ENCODE results near the gene SMU1. TPM values are rescaled to one million over a fixed set of nuclear protein-coding genes. Genes with fewer than 3 reads are reported as not detected.

The SMU1 gene
- 23.5 and 25.7 TPM in 2 replicates for total RNA-seq (2014; rRNA removed)
- 12.5 TPM for polyA plus RNA-seq (2012)

DNA sequence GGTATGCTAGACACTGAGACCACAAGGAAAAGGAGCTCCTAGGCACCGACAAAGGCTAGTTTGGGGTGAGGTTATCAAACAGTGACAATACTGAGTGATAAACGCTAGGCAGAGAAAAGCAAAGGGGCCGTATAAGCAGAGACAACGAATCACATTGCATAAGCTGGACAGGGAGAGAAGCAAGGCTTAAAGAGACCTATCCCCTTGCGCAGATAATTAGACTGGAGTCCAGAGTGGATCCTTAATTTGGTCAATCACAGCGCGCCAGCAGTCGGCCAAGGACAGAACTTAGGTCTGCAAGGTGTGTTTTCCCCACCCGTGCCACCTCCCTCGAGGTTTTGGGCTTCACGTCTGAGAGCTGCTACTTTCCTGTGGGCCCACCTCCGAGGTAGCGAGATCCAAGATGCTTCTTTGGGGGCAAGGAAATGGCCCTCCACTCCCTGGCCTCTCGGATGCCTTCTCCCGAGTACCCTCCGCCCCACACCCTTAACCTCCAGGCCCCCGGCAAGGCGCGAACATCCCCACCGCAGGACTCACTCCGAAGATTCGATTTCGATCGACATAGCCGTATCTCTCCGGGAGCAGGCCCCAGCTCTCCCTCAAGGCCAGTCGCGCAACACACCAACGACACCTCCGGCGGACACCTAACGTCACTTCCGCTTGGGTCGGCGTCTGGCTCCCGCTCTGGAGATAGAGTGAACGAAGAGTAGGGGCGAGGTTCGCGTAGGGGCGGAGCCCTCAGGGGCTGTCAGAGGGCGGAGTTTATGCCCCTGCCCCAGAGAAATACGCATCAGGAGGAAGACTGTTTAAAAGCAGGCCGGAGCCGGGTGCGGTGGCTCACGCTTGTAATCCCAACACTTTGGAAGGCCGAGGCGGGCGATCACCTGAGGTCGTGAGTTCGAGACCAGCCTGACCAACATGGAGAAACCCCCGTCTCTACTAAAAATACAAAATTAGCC is at the start of gene SMU1:
TSS of gene SMU1 (minus strand) at position 629 of the 959 bp plus-strand sequence. CDS start at position 563, 66 bp downstream.
- peak; percentile 96 for DNase-seq (ENCODE audit: low read depth)

DNA sequence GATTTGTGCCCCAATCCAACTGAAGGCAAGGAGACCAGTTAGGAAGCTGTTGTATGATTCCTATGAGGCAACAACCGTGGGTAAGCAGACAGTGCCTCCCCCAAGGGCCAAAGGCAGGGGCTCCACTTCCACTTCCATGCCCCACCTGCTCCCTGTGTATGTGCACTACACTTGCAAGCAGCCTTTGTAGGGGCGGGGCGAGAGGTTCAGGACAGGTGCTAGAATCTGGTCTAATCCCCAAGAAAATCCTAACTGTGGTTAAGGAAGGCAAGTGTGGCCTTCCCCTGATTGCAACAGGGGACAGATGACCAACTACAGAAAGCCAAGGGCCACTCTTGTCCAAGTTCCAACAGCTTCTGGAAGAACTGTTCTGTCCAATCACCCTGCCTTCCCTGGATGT is 49.0 kb upstream of the SMU1 start:
- DNase-seq (ENCODE audit: low read depth): no peak

- DNase-seq (ENCODE audit: low read depth): no peak
Measured at GRCh38 chr9:33124751-33125381, 48.4 kb upstream of the SMU1 start.

- DNase-seq (ENCODE audit: low read depth): no peak
Measured at GRCh38 chr9:33124046-33124445, 47.6 kb upstream of the SMU1 start.

GRCh38 chr9:33123407-33124031 is 47.0 kb upstream of the SMU1 start:
- DNase-seq (ENCODE audit: low read depth): no peak

DNA sequence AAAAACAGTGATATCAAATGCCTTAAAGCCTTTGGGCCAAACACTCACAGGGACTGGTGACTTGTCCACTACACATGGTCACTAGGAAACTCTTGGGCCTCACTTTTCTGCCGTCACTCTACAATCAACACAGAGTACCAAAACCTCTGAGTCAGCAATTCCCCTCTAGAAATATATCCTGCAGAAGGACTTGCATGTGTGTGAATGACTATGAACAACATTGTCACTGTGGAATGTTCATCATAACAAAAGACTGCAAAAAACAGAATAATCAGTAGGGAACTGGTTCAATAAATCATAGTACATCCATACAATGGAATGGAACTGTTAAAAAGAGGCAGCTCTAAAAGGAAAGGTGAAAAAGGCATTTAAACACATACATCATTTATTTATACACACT is 44.1 kb upstream of the SMU1 start:
- DNase-seq (ENCODE audit: low read depth): no peak

- DNase-seq (ENCODE audit: low read depth): no peak
Measured at GRCh38 chr9:33117796-33118195, 41.3 kb upstream of the SMU1 start.

GRCh38 chr9:33117306-33117705 is 40.8 kb upstream of the SMU1 start:
- DNase-seq (ENCODE audit: low read depth): peak; percentile 80

DNA sequence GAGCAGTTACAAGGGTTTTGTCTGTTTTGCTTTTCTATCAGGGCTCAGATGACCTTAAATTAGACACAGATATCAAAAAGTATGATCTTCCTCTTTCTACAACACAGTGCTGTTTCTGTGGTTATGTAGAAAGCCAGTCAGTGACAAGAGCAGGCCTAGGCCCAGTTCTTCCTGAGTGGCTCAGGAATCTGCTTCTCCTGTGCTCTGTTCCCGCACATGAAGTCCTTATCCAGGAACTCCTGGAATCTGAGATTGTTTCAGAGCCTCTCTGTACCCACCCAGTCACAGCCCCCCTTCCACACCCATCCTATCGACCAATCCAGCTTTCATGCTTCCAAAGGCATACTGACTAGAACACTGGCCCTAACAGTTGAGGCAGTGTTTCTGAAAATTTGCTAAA is 40.4 kb upstream of the SMU1 start:
- no peak for DNase-seq (ENCODE audit: low read depth)

GRCh38 chr9:33114746-33115145 is 38.3 kb upstream of the SMU1 start:
- no peak for DNase-seq (ENCODE audit: low read depth)

DNA sequence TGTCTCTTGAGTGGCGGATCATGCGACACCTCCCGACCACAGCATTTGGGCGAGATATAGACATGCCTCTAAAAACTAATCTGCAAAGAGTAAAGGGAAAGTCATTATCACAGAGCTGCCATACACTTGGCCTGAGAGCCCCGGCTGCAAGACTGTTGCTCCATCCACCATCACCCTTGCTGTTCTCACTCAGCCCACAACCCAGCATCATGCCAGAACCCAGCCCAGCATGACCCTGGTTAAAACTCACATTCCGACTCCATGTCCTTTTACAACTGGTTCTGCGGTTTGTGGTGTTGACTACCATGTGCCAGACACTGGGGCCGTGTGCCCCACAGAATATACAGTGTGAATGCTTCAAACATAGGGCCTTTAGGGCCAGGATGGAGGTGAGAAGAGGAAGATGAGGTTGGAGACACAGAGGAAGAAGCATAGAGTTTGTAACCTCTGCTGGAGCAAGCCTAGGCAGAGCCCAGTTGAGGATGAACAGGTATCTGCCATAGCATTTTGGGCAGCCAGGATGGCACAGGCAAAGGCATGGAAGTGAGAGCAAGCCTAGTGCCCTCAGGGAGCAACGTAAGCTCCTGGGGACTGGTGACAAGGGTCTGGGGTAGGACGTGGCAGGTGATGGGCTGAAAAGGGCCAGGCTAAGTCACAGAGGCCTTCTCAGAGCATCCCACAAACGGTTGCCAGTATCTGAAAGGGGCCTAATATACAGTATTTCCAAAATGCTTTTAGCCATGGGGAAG is 37.5 kb upstream of the SMU1 start:
- DNase-seq (ENCODE audit: low read depth): no peak

DNA sequence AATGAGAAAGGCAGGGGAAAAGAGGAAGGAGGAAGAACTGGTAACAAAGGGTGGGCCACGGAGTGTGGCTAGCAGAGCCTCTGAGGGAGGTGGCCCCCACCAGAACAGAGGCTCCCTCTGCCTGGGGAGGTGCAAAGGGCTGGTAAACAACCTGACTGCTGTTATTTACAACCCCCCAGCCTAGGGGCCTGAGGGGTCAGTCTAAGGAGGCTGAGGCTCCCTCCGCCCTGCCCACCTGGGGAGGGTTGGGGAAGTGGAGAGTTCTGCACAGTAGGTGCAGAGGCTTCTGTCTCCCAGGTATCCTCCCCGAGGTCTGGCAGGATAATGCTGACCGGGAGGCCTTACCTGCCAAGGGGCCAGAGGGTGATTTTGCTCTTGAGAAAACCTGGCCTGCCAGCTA is 35.6 kb upstream of the SMU1 start:
- DNase-seq (ENCODE audit: low read depth): no peak

GRCh38 chr9:33111631-33112030 is 35.2 kb upstream of the SMU1 start:
- no peak for DNase-seq (ENCODE audit: low read depth)

DNA sequence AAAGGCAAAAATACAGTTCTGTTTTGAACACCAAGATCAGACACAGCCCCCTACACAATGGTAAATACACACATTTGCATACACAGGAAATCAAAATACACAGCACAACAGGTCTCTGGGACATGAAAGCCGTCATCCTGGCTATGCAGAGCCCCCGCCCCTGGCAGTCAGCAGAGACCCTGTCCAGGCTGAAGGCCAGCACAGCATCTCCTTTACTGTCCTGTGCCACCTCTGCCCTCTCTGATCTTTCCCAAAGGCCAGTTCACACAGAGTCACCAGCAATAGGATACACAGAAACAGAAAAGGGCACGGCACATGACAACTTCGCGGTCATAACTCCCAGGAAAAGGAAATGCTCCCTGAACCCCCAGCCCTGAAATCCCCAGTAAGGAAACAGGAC is 34.2 kb upstream of the SMU1 start:
- no peak for DNase-seq (ENCODE audit: low read depth)

DNA sequence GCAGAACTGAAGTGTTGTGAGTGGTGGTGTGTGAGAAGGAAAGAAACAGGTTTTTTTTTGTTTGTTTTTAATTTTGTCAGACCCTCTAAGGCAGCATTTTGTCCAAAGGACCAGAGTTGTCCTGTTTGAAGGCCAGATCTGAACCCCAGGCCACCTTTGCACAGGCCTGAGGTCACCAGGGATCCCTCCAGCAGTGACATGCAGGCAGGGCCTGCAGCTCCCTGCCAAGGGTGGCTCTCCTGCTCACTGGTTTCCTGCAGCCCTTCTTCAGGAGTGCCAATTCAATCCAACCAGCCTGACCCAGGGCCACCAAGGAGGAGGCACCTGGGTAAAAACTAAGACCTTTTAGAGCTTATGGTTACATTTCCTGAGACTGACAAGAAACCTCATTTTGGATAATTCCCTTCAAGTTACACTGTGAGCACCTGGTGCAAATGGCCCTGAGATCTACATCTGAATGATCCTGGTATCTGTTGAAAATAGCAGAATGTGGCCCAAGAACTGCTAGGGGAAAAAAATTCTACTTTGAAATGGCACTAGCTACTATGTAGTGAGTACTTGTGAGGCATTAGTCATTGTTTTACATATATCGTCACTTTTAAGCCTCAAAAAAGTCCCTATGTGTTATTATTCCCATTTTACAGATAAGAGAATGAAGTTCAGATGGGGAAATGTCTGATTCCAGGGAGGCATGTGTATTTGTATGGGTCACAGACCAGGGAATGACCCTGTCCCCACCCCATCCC is 33.5 kb upstream of the SMU1 start:
- DNase-seq (ENCODE audit: low read depth): no peak

- DNase-seq (ENCODE audit: low read depth): no peak
Measured at GRCh38 chr9:33109097-33109496, 32.6 kb upstream of the SMU1 start.

DNA sequence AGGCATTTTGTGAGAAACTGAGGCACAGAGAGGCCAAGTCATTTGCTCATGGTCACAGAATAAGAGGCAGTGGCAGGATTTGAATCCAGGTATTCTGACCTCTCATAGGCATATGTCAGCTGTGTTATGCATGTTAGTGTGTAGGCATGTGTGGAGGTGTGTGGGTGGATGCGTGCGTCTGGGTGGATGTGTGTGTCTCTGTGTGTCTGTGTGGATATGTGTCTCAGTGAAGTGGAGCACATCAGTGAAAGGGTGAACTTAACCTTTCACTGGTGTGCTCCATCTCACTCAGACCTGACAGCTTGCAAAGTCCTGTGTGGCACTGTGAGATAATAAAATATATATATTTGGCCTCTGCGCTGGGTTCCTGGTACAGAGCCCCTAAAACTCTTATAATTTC is 32.0 kb upstream of the SMU1 start:
- no peak for DNase-seq (ENCODE audit: low read depth)

DNA sequence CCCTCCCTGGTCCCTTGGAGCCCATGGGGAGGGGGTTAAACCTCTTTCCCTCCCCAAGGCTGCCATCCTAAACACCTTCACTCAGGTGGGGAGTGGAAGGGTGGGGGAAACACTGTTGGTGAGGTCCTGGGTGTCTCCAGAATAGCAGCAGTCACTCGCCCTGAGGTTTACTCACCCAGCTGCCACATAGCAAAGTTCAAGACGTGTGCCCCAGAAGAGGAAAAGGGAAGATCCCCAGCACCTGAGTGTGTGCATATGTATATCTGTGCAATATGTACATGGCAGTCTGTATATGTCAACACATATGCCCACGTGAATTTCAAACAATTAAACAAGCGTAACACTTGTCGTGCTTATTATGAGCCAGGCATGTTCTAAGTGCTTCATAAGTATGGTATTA is 31.3 kb upstream of the SMU1 start:
- no peak for DNase-seq (ENCODE audit: low read depth)

GRCh38 chr9:33106827-33107621 is 30.6 kb upstream of the SMU1 start:
- peak; percentile 86 for DNase-seq (ENCODE audit: low read depth)

- DNase-seq (ENCODE audit: low read depth): no peak
Measured at GRCh38 chr9:33106372-33106771, 29.9 kb upstream of the SMU1 start.

Data from LHCN-M2 (cell line).